Stimulated activated CD8-positive, alpha-beta memory T cell treated with anti-CD3 and anti-CD28 coated beads, Interleukin-12 subunit alpha, Interleukin-12 subunit beta, amount 100 ng/mL, for 1 hour (primary cell): ENCODE data around the gene CCDC190.
A peak's percentile ranks its signal among the peaks of the same experiment; 100 is the strongest.
"Not testable (repeated sequence)": the region's sequence is repeated elsewhere in the genome, so short reads cannot be mapped to it uniquely, and the experiment has no call there.

ENCODE experiments used
- DNase-seq: peaks from one replicate; pipeline ENCODE4 v3.0.0-alpha.2; 2020; ENCODE audit warnings: low read depth

The CCDC190 gene

GRCh38 chr1:162877412-162877811, 16.4 kb upstream of the CCDC190 start:
- DNase-seq = no peak

GRCh38 chr1:162876751-162877150, 15.8 kb upstream of the CCDC190 start:
- no peak for DNase-seq

- DNase-seq = no peak
Measured at GRCh38 chr1:162873671-162874666, 13.0 kb upstream of the CCDC190 start.

GRCh38 chr1:162872981-162873380, 12.0 kb upstream of the CCDC190 start:
- no peak for DNase-seq

GRCh38 chr1:162871417-162871816, 10.4 kb upstream of the CCDC190 start:
- DNase-seq = not testable (repeated sequence)

- DNase-seq = no peak
Measured at GRCh38 chr1:162868972-162869371, 8.0 kb upstream of the CCDC190 start.

GRCh38 chr1:162861625-162862024, 650 bp upstream of the CCDC190 start:
- no peak for DNase-seq

DNA sequence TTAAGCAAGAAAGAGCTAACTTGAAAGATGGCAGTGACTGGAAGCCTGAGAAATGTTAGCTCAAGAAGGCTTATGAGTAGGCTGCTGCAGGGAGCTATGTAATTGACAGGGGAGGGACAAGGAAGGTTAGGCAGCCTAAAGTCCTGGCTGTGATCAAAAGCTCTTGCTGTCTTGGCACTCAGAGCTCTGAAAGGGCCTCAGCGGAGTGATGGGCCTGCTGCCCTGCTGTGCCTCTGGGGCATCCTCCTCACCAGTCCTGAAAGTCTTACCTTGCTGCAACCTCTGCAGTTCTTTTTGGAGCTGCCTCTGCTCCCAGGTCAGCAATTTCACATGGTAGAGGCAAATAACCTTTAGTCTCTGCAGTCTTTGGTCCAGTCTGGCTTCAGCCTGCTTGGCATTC, 1.8 kb downstream of the CCDC190 start:
- DNase-seq = no peak

DNA sequence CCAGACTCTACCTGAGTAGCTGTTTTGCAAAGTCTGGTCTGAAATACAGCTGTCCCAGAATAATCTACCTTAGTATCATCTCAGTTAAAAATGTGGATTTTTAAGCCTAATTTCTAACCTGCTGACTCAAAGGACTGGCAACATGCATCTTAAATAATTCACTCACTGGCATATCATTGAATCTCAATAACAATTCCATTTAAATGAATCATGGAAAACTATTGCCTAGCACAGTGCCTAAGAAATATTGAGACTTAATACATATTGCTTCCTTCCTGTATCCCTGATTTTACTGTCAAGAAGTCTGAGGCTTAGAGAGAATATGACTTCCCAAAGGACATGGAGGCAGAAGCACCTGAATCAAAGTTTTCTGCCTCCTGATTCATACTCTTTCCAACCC, 3.1 kb downstream of the CCDC190 start:
- DNase-seq = no peak

GRCh38 chr1:162856260-162856659, 4.7 kb downstream of the CCDC190 start:
- no peak for DNase-seq

GRCh38 chr1:162855461-162856150, 5.4 kb downstream of the CCDC190 start:
- no peak for DNase-seq

GRCh38 chr1:162854245-162854882, 6.6 kb downstream of the CCDC190 start:
- DNase-seq = peak; percentile 5

GRCh38 chr1:162851341-162851740, 9.6 kb downstream of the CCDC190 start:
- no peak for DNase-seq

GRCh38 chr1:162849711-162850110, 11.3 kb downstream of the CCDC190 start:
- DNase-seq = no peak

- DNase-seq = peak; percentile 77
Measured at GRCh38 chr1:162847839-162848453, 13.0 kb downstream of the CCDC190 start.

GRCh38 chr1:162846256-162847212, 14.4 kb downstream of the CCDC190 start:
- DNase-seq = no peak

DNA sequence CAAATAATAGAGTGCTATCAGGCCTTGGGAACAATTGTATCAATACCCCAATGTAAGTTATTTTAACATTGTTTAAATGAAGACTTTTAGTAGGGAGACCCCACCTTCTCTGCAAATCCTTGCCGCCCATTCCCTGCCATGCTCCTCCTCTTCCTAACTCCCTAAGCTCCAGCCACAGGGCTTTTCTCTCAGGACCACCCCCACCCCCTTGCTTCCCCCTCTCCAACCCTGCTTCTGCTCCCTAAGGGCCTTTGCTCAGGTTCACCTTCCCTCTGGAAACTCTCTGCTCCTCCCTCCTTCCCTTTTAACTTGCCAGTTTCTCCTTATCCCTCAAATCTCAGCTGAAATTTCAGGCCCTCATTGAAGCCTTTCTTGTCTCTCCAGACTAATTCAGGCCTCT, 16.8 kb downstream of the CCDC190 start:
- no peak for DNase-seq

- no peak for DNase-seq
Measured at GRCh38 chr1:162840250-162840839, 20.6 kb downstream of the CCDC190 start.

DNA sequence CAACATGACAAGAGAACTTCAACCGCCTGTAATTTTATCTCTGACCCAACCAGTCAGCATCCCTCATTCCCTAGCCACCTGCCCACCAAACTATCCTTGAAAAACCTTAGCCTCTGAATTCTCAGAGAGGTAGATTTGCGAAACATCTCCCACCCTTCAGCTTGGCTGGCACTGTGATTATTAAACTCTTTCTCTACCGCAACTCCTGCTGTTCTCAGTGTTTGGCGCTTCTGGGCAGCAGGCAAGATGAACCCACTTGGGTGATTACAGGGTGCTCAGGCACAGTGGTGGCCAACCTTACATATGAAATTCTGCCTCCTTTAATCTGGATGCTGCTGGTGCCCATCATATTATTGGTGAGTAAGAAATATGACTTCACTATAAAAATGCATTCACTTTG, 22.1 kb downstream of the CCDC190 start:
- DNase-seq = no peak

GRCh38 chr1:162835157-162835899, 25.6 kb downstream of the CCDC190 start:
- DNase-seq = no peak
